Osteocyte (in vitro differentiated cells): ENCODE results near the gene APBB2. TPM values are rescaled to one million over a fixed set of nuclear protein-coding genes. Genes with fewer than 3 reads are reported as not detected.

ENCODE experiments used
- DNase-seq: peaks from one replicate; pipeline ENCODE4 v3.0.0; 2021; ENCODE audit warnings: mixed read lengths; ENCODE audit not compliant: unreplicated experiment; ENCODE audit errors: extremely low spot score
- H3K27ac Mint-ChIP-seq: one replicate; pipeline ENCODE4 v1.8.0; 2021; ENCODE audit warnings: mild to moderate bottlenecking, mixed read lengths; ENCODE audit not compliant: unreplicated experiment
- H3K27me3 Mint-ChIP-seq: one replicate; pipeline ENCODE4 v1.8.0; 2021; ENCODE audit warnings: mixed read lengths; ENCODE audit not compliant: unreplicated experiment
- H3K36me3 Mint-ChIP-seq: one replicate; pipeline ENCODE4 v1.8.0; 2021; ENCODE audit warnings: mixed read lengths; ENCODE audit not compliant: unreplicated experiment
- H3K4me1 Mint-ChIP-seq: one replicate; pipeline ENCODE4 v1.8.0; 2021; ENCODE audit warnings: mixed read lengths; ENCODE audit not compliant: unreplicated experiment
- H3K4me3 Mint-ChIP-seq: one replicate; pipeline ENCODE4 v1.8.0; 2021; ENCODE audit warnings: mild to moderate bottlenecking, moderate library complexity, mixed read lengths; ENCODE audit not compliant: unreplicated experiment
- H3K9me3 Mint-ChIP-seq: one replicate; pipeline ENCODE4 v1.8.0; 2021; ENCODE audit warnings: mixed read lengths; ENCODE audit not compliant: unreplicated experiment
- CTCF ChIP-seq: fragments of 200-600 bp; sonication (generic); IDR thresholded peaks from 2 replicates; pipeline ENCODE4 v1.5.0; 2021; ENCODE audit warnings: antibody characterized with exemption, mild to moderate bottlenecking, moderate library complexity
- total RNA-seq: library from RNA; stranded (reverse); gene quantifications from 2 replicates; pipeline ENCODE4 v1.2.1, GENCODE V29; 2021

Gene APBB2
- total RNA-seq, 1 donor from 2014 or later, result 56.2 TPM

GRCh38 chr4:41076481-41076880 is 137.9 kb downstream of the APBB2 start:
- Mint-ChIP-seq H3K4me3 (no peak overlapping the region), H3K27ac (no peak overlapping the region), H3K36me3 (peaks cover 8% of the 10 kb centered on the region), H3K9me3 (no peaks in the 10 kb centered on the region), H3K27me3 (no peaks in the 10 kb centered on the region), H3K4me1 (peaks cover 54% of the 10 kb centered on the region)
- TF ChIP-seq CTCF, result no peak
- no peak for DNase-seq

- no peak for DNase-seq
- Mint-ChIP-seq H3K4me1 (peaks cover 73% of the 10 kb centered on the region), H3K27me3 (no peaks in the 10 kb centered on the region), H3K27ac (no peak overlapping the region), H3K4me3 (no peak overlapping the region), H3K9me3 (no peaks in the 10 kb centered on the region), H3K36me3 (peaks cover 8% of the 10 kb centered on the region)
- no peak for TF ChIP-seq CTCF
Measured at GRCh38 chr4:41074215-41074614, 140.1 kb downstream of the APBB2 start.

- H3K4me3 Mint-ChIP-seq, result no peak overlapping the region
- H3K4me1 Mint-ChIP-seq, result peaks cover 69% of the 10 kb centered on the region
- no peak for DNase-seq
Measured at GRCh38 chr4:41072021-41072777, 142.1 kb downstream of the APBB2 start.

GRCh38 chr4:41070516-41071281 is 143.6 kb downstream of the APBB2 start:
- Mint-ChIP-seq H3K36me3 (peaks cover 8% of the 10 kb centered on the region), H3K9me3 (no peaks in the 10 kb centered on the region), H3K27me3 (no peaks in the 10 kb centered on the region), H3K27ac (peak overlapping the region; percentile 25), H3K4me3 (no peak overlapping the region), H3K4me1 (peaks cover 56% of the 10 kb centered on the region)
- no peak for DNase-seq
- TF ChIP-seq CTCF, result no peak

More at GRCh38 chr4:41072021-41072777, 142.1 kb downstream of the APBB2 start:
- no peaks in the 10 kb centered on the region for H3K27me3 Mint-ChIP-seq
- TF ChIP-seq CTCF, result no peak
- H3K27ac Mint-ChIP-seq, result peak overlapping the region; percentile 55
- peaks cover 8% of the 10 kb centered on the region for H3K36me3 Mint-ChIP-seq
- no peaks in the 10 kb centered on the region for H3K9me3 Mint-ChIP-seq

- Mint-ChIP-seq H3K27ac (no peak overlapping the region), H3K36me3 (peaks cover 7% of the 10 kb centered on the region), H3K27me3 (no peaks in the 10 kb centered on the region), H3K9me3 (no peaks in the 10 kb centered on the region), H3K4me3 (no peak overlapping the region), H3K4me1 (peaks cover 55% of the 10 kb centered on the region)
- no peak for DNase-seq
- TF ChIP-seq CTCF, result no peak
Measured at GRCh38 chr4:41069838-41070237, 144.5 kb downstream of the APBB2 start.
